DLD1 (cell line): Measurements from ENCODE around the gene IQCK.
"Not testable (repeated sequence)": the region's sequence is repeated elsewhere in the genome, so short reads cannot be mapped to it uniquely, and the experiment has no call there.

Experiments
- in situ Hi-C: cut with HindIII; loops from 2 replicates; pipeline ENCODE4 v1.10.0; 2017; ENCODE audit warnings: low sequenced_read_pairs

The IQCK gene

GRCh38 chr16:19785081-19785480 lies 67.0 kb downstream of the IQCK start:
- in situ Hi-C loops: no loop called here

GRCh38 chr16:19785512-19786130 lies 67.5 kb downstream of the IQCK start:
- in situ Hi-C loops: no loop called here

- in situ Hi-C loops: not testable (repeated sequence)
These were observed 83.3 kb downstream of the IQCK start for GRCh38 chr16:19801369-19801768.

GRCh38 chr16:19801824-19802223 lies 83.8 kb downstream of the IQCK start:
- in situ Hi-C loops: not testable (repeated sequence)

GRCh38 chr16:19802612-19803011 lies 84.5 kb downstream of the IQCK start:
- in situ Hi-C loops: no loop called here

GRCh38 chr16:19804538-19805323 lies 86.7 kb downstream of the IQCK start:
- in situ Hi-C loops: no loop called here

GRCh38 chr16:19805459-19806162 lies 87.5 kb downstream of the IQCK start:
- in situ Hi-C loops: no loop called here

GRCh38 chr16:19808061-19808641 lies 90.1 kb downstream of the IQCK start:
- in situ Hi-C loops: no loop called here

- in situ Hi-C loops: no loop called here
These were observed 91.1 kb downstream of the IQCK start for GRCh38 chr16:19809121-19809635.

GRCh38 chr16:19809693-19810092 lies 91.6 kb downstream of the IQCK start:
- in situ Hi-C loops: no loop called here

GRCh38 chr16:19810817-19811731 lies 93.0 kb downstream of the IQCK start:
- in situ Hi-C loops: no loop called here

GRCh38 chr16:19812986-19813385 lies 94.9 kb downstream of the IQCK start:
- in situ Hi-C loops: no loop called here

- in situ Hi-C loops: no loop called here
These were observed 97.3 kb downstream of the IQCK start for GRCh38 chr16:19815418-19815817.

GRCh38 chr16:19817122-19817521 lies 99.1 kb downstream of the IQCK start:
- in situ Hi-C loops: no loop called here

- in situ Hi-C loops: no loop called here
These were observed 99.8 kb downstream of the IQCK start for GRCh38 chr16:19817875-19818274.

GRCh38 chr16:19822533-19822932 lies 104.5 kb downstream of the IQCK start:
- in situ Hi-C loops: no loop called here

- in situ Hi-C loops: no loop called here
These were observed 105.3 kb downstream of the IQCK start for GRCh38 chr16:19823322-19823721.

GRCh38 chr16:19824216-19824615 lies 106.1 kb downstream of the IQCK start:
- in situ Hi-C loops: no loop called here

- in situ Hi-C loops: no loop called here
These were observed 112.0 kb downstream of the IQCK start for GRCh38 chr16:19829844-19830692.
